OCI-LY1 (cell line): Measurements from ENCODE around the gene NXT2.

Experiments used
- CTCF ChIP-seq: fragments of 200-600 bp; sonication (generic), shearing (Covaris generic); IDR thresholded peaks from 2 replicates; pipeline ENCODE4 v1.5.1; 2017; ENCODE audit warnings: mild to moderate bottlenecking, antibody characterized with exemption, low read length, moderate library complexity, mixed read lengths
- EZH2 ChIP-seq: fragments of 200-600 bp; sonication (generic), shearing (Covaris generic); IDR thresholded peaks from 2 replicates; pipeline ENCODE4 v1.8.0; 2017; ENCODE audit warnings: borderline replicate concordance, mixed run types, mild to moderate bottlenecking, antibody characterized with exemption, low read length, moderate library complexity, mixed read lengths

- TF ChIP-seq EZH2 (no peak), CTCF (no peak)
Measured at GRCh38 chrX:109553862-109554261, 17.2 kb downstream of the NXT2 start.
